Activated naive CD8-positive, alpha-beta T cell treated with anti-CD3 and anti-CD28 coated beads, Interleukin-2, amount 50 U/mL, for 16 hours (primary cell): ENCODE results near the gene WDR55.
A peak's percentile ranks its signal among the peaks of the same experiment; 100 is the strongest.
"Not testable (repeated sequence)": the region's sequence is repeated elsewhere in the genome, so short reads cannot be mapped to it uniquely, and the experiment has no call there.

Experiments
- DNase-seq: peaks from one replicate; pipeline ENCODE4 v3.0.0-alpha.2; 2020; ENCODE audit warnings: low read depth, low spot score

WDR55 gene

DNA sequence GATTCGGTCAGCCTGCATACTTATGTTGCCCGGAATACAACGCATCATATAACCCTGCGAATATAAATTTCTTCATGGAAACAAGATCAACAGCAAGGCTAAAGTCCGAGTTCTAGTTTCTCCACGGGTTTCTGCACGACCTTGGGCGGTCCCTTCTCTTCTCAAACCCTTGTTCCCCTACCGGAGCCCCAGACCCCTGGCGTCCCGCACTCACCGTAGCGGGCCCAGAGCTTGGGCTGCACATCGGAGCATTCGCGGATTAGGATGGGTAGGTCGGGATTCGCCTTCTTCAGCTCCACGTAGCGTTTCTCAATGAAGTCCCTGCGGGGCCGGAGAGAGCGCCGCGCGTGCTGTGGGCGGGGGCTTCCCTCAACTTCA, 17.7 kb upstream of the WDR55 start:
- no peak for DNase-seq

- no peak for DNase-seq
Measured at GRCh38 chr5:140658870-140659269, 5.8 kb upstream of the WDR55 start.

GRCh38 chr5:140660371-140660770, 4.3 kb upstream of the WDR55 start:
- not testable (repeated sequence) for DNase-seq

- no peak for DNase-seq
Measured at GRCh38 chr5:140664030-140664358, 710 bp upstream of the WDR55 start.

GRCh38 chr5:140671035-140671434, 6.3 kb downstream of the WDR55 start:
- DNase-seq: not testable (repeated sequence)

DNA sequence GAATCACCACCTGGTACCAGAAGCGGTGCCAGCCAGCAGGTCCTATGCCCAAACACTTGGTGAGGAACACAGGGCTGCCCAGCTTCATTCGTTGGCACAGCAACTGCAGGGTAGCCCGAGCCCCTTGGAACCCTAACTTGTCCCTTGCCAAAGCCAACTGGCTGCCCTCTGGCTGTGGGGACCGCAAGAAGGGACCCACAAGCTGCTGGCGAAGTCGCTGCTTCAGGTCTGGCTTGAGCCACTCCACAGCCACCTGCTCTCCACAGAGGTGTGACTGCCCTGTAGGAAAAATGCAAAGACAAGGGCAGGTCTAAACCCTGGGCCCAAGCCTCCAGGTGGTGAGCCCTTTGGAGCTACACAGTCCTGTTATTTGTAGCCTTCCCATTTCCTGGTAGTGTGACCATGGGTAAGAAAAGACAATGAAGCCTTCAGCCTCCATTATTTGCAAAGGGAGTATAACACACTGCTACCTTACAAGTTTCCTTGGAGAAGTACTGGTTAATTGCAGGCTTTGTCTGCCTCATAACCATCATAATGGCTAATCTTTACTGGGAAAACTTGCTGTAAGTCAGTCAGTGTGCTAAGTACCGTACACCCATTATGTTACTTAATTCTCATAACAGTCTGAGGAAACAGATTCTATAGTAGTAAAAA, 6.9 kb downstream of the WDR55 start:
- DNase-seq: no peak

- DNase-seq: no peak
Measured at GRCh38 chr5:140672455-140673186, 7.9 kb downstream of the WDR55 start.

DNA sequence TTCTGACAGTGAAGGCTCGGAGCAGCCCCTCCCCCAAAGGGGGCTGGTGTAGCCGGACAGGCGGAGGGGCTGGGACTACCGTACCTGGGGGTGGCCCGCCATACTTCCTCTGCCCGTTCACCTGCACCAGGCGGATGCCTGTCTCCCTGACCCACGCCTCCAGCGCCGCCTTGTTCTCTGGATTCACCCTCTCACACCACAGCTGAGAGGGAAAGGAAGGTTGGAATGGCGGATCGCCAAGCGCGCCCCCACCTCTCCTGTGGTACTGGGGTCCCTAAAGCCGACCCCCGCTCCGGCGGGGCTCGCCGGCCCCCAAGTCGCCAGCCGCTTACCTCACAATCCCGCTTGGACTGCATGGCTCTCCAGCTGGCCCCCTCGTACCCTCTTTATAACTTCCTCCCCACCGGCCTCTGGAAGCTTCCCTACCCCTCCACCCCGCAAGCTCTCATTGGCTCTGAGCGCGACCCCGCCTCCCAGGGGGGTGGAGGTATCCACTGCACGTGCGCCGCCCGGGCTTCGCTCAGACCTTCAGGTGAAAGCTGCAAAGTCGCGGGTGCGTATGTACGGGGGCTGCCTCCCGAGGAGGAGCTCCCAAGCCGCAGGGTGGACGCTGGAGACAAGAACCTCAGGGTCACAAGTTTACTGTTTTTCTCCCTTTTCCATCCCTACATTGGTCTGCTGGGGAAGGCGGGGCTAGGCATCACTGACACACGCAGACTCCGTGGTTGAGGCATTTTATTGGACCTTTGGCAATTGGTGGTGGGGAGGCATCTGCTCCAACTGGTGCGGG, 8.7 kb downstream of the WDR55 start, which contains the start of gene DND1:
Gene DND1, minus strand, starts transcription at position 390 of the 790 bp plus-strand sequence. Its CDS starts 34 bp downstream, at position 356.
- no peak for DNase-seq

DNA sequence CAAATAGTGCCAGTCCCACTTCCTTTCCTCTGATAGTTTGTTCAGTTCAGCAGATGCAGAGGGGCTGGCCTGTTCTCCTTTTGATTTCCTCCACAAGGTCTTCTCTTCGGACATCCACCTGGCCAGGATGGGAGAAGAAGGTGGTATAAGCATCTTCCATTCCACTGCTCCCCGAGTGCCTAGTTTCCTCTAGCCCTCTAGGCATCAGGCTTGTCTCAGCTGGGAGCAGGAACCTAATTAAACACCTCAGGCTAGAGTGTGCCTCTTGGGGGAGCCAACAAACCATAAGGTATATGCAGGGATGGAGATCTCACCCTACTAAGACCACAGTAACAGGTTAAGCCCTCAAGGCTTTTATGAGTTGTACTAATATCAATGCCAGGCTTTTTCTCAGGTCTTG, 9.5 kb downstream of the WDR55 start:
- no peak for DNase-seq

- DNase-seq: no peak
Measured at GRCh38 chr5:140674629-140675028, 9.9 kb downstream of the WDR55 start.

DNA sequence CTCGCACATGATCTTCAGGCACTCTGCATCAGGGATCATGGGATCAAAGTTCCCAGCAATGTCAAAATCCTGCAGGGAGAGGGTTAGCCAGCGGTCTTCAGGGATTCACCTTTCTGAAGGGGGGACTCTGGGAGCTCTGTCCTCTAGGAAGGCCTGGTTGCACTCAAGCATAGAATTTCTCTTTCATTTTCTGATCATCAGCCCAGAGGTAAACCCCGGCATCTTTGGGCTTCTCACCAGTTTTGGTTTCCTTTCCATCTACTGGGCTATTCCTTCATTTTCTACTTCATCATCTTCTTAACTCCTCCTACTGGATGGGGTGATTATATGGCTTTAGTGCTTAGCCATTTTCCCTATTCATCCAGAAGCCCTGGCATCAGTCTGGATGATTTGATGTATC, 13.2 kb downstream of the WDR55 start:
- no peak for DNase-seq

- no peak for DNase-seq
Measured at GRCh38 chr5:140678993-140679392, 14.3 kb downstream of the WDR55 start.

GRCh38 chr5:140690376-140690932, 25.8 kb downstream of the WDR55 start:
- DNase-seq: no peak

DNA sequence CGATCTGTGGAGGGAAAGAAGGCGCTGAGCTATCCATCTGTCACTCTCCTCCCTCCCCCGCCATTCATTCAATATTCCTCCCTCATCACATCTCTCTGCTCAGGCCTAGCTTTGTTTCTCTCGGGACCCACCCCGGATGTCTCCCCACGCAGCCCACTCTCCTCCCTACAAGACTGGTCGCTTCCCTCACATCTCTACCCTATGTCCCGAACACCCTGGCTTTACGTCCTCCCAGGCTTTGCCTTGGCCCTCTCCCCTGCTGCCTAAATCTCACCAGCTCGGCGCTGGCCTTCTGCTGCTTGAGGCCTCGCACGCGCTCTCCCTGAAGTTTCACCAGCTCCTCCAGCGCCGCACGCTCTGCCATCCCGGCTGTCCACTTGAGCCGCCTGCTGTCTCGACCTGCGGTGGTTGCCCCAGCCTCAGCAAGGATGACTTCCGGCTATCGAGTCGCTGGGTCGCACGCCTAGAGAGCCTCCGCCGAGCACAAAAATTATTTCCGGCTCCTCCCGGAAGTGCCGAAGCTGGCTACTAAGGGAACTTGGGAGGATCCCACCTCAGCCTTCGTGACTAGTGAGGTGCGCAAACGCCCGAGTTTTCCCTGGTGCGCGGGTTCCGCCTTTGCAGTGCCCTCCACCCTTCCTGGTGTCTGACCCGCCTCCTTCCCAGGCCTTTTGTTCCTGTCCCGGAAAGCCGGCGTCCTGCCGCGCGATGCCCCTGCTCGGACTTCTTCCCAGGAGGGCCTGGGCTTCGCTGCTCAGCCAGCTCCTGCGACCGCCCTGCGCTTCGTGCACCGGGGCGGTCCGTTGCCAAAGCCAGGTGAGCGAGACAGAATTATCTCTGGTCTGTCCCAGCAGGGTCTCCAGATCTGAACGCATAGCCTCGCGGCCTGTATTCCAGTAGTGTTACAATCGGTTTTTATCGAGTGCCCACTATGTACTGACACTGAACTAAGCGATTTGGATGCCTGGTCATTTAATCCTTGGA, 26.5 kb downstream of the WDR55 start, which contains the start of the genes HARS1 and HARS2:
Gene HARS1, minus strand, starts transcription at position 430 of the 984 bp plus-strand sequence. Its CDS starts 66 bp downstream, at position 364.
Gene HARS2, plus strand, starts transcription at position 515 of the 984 bp plus-strand sequence. Its CDS starts 194 bp downstream, at position 709.
- peak; percentile 57 for DNase-seq

DNA sequence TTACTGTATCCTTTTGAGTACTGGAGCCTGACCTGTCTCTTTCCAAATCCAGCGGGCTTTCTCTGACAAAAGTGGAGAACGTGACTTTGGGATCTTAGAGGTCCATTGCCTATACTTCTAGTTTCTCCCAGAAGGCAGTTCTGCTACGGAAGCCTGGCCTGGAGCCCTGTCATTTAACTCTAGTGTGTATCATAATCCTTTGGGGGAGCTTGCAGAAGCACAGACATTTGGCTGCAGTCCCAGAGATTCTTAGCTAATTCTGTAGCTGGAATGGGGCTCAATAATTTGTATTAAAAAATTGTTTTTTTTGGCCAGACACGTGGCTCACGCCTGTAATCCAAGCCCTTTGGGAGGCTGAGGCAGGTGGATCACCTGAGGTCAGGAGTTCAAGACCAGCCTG, 29.6 kb downstream of the WDR55 start:
- no peak for DNase-seq

DNA sequence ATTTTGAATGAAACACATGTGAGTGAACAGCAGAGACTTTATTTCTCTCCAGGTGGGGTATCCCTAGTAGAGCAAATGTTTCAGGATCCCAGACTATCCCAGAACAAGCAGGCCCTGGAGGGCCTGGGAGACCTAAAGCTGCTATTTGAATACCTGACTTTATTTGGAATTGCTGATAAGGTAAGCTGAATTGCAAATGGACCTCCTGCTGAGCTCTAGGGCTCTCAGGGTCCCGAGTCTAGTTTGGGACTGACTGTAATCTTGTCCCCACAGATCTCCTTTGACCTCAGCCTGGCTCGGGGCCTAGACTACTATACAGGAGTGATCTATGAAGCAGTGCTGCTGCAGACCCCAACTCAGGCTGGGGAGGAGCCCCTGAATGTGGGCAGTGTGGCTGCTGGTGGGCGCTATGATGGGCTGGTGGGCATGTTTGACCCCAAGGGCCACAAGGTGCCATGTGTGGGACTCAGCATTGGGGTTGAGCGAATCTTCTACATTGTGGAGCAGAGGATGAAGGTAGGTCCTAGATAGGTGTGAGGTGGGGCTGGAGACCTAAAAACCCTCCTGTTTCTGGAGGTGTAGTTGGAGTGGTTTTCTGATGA, 32.3 kb downstream of the WDR55 start:
- no peak for DNase-seq

DNA sequence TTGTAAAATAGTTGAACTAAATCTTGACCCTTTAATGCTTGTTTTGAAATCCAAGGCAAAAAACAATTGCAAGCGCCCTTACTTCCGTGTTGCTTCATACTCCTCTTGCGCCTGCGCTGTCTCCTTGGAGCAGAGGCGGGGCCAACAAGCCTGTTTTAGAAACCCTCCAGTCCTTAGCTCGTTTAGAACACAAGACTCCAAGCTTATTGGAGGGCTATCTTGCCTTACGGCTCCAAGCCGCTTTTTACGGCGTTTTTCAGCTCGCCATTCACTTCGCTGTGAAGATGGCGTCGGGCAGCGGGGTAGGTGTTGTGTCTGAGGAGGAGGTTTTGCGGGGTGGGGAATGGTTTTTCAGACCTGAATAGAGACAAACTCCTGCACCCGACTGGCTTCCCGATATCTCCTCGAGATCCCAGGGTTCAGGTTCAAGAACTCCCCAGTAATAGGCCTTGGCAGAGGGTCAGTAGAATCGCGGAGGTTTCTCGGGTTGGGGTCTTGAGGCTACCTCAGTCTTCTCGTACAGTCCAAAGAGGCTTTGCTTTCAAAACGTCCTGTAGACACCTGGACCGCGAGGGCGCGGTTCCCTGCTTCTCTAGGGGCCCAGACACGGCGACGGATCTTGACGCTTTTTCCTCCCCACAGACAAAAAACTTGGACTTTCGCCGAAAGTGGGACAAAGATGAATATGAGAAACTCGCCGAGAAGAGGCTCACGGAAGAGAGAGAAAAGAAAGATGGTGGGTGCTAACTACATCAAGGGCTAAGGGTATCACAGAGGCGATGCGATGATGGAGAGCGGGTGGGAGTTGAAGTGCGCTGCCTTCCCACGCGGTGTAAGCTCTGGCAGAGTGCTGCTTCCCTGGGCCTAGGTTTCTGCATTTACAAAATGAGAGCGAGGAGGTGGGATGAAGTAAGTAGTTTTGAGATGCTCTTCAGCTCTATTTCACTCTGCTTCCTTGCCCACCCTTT, 35.8 kb downstream of the WDR55 start, which contains the start of gene ZMAT2:
Gene ZMAT2, plus strand, starts transcription at position 271 of the 968 bp plus-strand sequence. Its CDS starts 14 bp downstream, at position 285.
- peak; percentile 82 for DNase-seq

- no peak for DNase-seq
Measured at GRCh38 chr5:140707812-140708211, 43.1 kb downstream of the WDR55 start.

GRCh38 chr5:140708787-140709186, 44.1 kb downstream of the WDR55 start:
- DNase-seq: not testable (repeated sequence)
